A549 (cell line): ENCODE data around the gene STIM2. TPM values are rescaled to one million over a fixed set of nuclear protein-coding genes. Genes with fewer than 3 reads are reported as not detected.

Source experiments
- ATAC-seq, 2 experiments: fragments of 200-7000 bp in 1 of 2; fragments of >200 bp in 1 of 2; cut with Nextera tagmentation in 1 of 2; cut with Tn5 transposase in 1 of 2; 3 replicates each; pipeline versions ENCODE4 v1.8.0 to v1.9.1; 2018 to 2020; ENCODE audit warnings: mild to moderate bottlenecking in 1 of 2, moderate library complexity in 1 of 2
- CTCF ChIA-PET: fragments of 300-600 bp; sonication (Branson Sonifier 250); formaldehyde crosslinking; extraction: SDS; loops from one replicate; lab custom pipeline; 2021; ENCODE audit warnings: antibody characterized with exemption, inconsistent platforms; lab: Yijun Ruan, JAX
- POLR2A ChIA-PET: fragments of 350-600 bp; formaldehyde crosslinking; extraction: SDS; loops from one replicate; lab custom pipeline; 2021; ENCODE audit warnings: antibody characterized with exemption, inconsistent platforms; lab: Yijun Ruan, JAX
- DNase-seq, 2 experiments: peaks; one replicate each; pipeline versions ENCODE4 v3.0.0 to v3.0.0-alpha.2; 2011 to 2016; ENCODE audit warnings: low read depth in 1 of 2, low spot score in 1 of 2
- FAIRE-seq: peaks from 2 replicates; lab custom pipeline; 2011; peaks lifted over from hg19 to GRCh38; lab: Jason Lieb, UNC
- H3K27ac ChIP-seq, 2 experiments: fragments of >200 bp; sonication (Bioruptor Twin); formaldehyde crosslinking; 3 replicates each; pipeline ENCODE4 v1.5.1; 2016 to 2017
- H3K4me1 ChIP-seq: fragments of >200 bp; sonication (Bioruptor Twin); formaldehyde crosslinking; 3 replicates; pipeline ENCODE4 v1.6.1; 2016
- H3K4me2 ChIP-seq: fragments of >200 bp; sonication (Bioruptor Twin); formaldehyde crosslinking; 3 replicates; pipeline ENCODE4 v1.6.1; 2016
- H3K4me3 ChIP-seq: fragments of >200 bp; sonication (Bioruptor Twin); formaldehyde crosslinking; 3 replicates; pipeline ENCODE4 v1.5.1; 2016
- H3K9me3 ChIP-seq: fragments of >200 bp; sonication (Bioruptor Twin); formaldehyde crosslinking; 3 replicates; pipeline ENCODE4 v1.6.1; 2016
- CEBPB ChIP-seq, 2 experiments: fragments of >200 bp in 1 of 2; sonication (Bioruptor Twin) in 1 of 2; formaldehyde crosslinking in 1 of 2; IDR thresholded peaks; 2 replicates each; pipeline ENCODE4 v1.6.1; 2012 to 2016
- EHF ChIP-seq: fragments of 250-450 bp; sonication (Bioruptor Pico); IDR thresholded peaks from 2 replicates; pipeline ENCODE4 v1.5.0; 2020; ENCODE audit warnings: mild to moderate bottlenecking
- FOSL2 ChIP-seq, 2 experiments: fragments of 450-650 bp in 1 of 2; fragments of >200 bp in 1 of 2; sonication (Bioruptor Twin) in 1 of 2; formaldehyde crosslinking; IDR thresholded peaks; 2 replicates each; pipeline versions ENCODE4 v1.5.0 to v1.6.1; 2016 to 2020; ENCODE audit warnings: mild to moderate bottlenecking in 1 of 2, moderate library complexity in 1 of 2
- GATA3 ChIP-seq: IDR thresholded peaks from 2 replicates; pipeline ENCODE4 v1.6.1; 2012; ENCODE audit warnings: borderline replicate concordance
- MAFK ChIP-seq: fragments of 450-650 bp; IDR thresholded peaks from 2 replicates; pipeline ENCODE4 v1.6.1; 2014; ENCODE audit not compliant: partially characterized antibody
- POLR2AphosphoS2 ChIP-seq: conservative IDR thresholded peaks from 2 replicates; pipeline ENCODE4 v1.6.1; 2012; ENCODE audit warnings: low read length, improper control_type of control experiment, inconsistent platforms
- SMC3 ChIP-seq: fragments of >200 bp; sonication (Bioruptor Twin); formaldehyde crosslinking; IDR thresholded peaks from 3 replicates; pipeline ENCODE4 v1.6.1; 2018; ENCODE audit warnings: inconsistent platforms
- TP53 ChIP-seq: fragments of 250-450 bp; sonication (Bioruptor Pico); IDR thresholded peaks from 2 replicates; pipeline ENCODE4 v1.5.0; 2021; ENCODE audit warnings: mild to moderate bottlenecking, moderate library complexity
- ZC3H11A ChIP-seq: fragments of 450-650 bp; IDR thresholded peaks from 2 replicates; pipeline ENCODE4 v1.6.1; 2014; ENCODE audit warnings: antibody characterized with exemption, mild to moderate bottlenecking
- ZFP36 ChIP-seq: fragments of 450-650 bp; IDR thresholded peaks from 2 replicates; pipeline ENCODE4 v1.6.1; 2014; ENCODE audit warnings: borderline replicate concordance; ENCODE audit not compliant: partially characterized antibody
- ZNF302 ChIP-seq: fragments of 250-450 bp; sonication (Bioruptor Pico); IDR thresholded peaks from 2 replicates; pipeline ENCODE4 v1.9.0; 2021; ENCODE audit warnings: inconsistent platforms, mild to moderate bottlenecking, moderate library complexity
- WGBS: methylation state at CpG from one replicate; pipeline ENCODE4 v1.1.6; 2017; ENCODE audit errors: missing lambda C conversion rate; 5-methylcytosine and 5-hydroxymethylcytosine counted together
- polyA plus RNA-seq, 4 experiments: library from polyadenylated mRNA; depleted of rRNA in 3 of 4; stranded (reverse); fragments of >200 nt; fragmentation: RNase III in 1 of 4; extraction: RNeasy Plus Mini Kit Qiagen cat#74134 plus additional on column Dnase treatment in 1 of 4; gene quantifications; 2 replicates in 3 of 4; 3 replicates in 1 of 4; pipeline ENCODE4 v1.2.3, GENCODE V29; 2011 to 2017
- TF ChIP-seq, protein P1 (sequence below): IDR thresholded peaks from 2 replicates; pipeline ENCODE4 v1.6.1; 2012; ENCODE audit warnings: low read depth, borderline replicate concordance
- TF ChIP-seq, protein P2 (sequence below): fragments of 250-450 bp; sonication (Bioruptor Pico); IDR thresholded peaks from 2 replicates; pipeline ENCODE4 v1.5.0; 2021; ENCODE audit warnings: mild to moderate bottlenecking, moderate library complexity, borderline replicate concordance
- TF ChIP-seq, protein P3 (sequence below): fragments of 200-600 bp; sonication (generic); IDR thresholded peaks from 2 replicates; pipeline ENCODE4 v1.6.1; 2016; ENCODE audit warnings: antibody characterized with exemption, mild to moderate bottlenecking, moderate library complexity
- TF ChIP-seq, protein P4 (sequence below): fragments of 250-450 bp; sonication (Bioruptor Pico); IDR thresholded peaks from 2 replicates; pipeline ENCODE4 v1.5.0; 2020; ENCODE audit warnings: low read depth, mild to moderate bottlenecking, moderate library complexity
- TF ChIP-seq, protein P5 (sequence below): fragments of 150-350 bp; IDR thresholded peaks from 2 replicates; pipeline ENCODE4 v1.6.1; 2014; ENCODE audit warnings: low read depth, mild to moderate bottlenecking, low read length
- TF ChIP-seq, protein P6 (sequence below): IDR thresholded peaks from 2 replicates; pipeline ENCODE4 v1.6.1; 2012

Gene STIM2
- polyA plus RNA-seq, 2 of the 4 experiments (the other 2 are of a cell fraction): 13.6 to 20.6 TPM

DNA sequence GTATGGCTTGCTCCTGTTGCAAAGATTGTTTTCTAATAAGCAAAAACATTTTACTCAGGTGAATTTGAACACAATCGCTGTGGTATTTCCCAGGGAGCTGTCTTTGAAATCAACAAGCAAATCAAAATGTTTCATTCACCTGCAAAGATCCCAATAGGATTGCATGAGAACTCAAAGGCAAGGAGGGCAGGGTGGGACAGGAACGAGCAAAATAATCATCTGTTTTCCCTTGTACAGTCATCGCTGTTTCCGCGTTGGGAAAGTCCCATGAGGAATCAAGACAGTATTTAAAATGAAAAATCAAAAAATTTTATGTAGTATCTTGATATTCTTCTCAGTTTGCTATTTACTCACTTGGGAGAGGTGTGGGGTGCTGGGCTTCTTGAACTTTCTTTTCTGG lies 198.8 kb downstream of the STIM2 start (continued):
- TF ChIP-seq ZFP36: no peak

DNA sequence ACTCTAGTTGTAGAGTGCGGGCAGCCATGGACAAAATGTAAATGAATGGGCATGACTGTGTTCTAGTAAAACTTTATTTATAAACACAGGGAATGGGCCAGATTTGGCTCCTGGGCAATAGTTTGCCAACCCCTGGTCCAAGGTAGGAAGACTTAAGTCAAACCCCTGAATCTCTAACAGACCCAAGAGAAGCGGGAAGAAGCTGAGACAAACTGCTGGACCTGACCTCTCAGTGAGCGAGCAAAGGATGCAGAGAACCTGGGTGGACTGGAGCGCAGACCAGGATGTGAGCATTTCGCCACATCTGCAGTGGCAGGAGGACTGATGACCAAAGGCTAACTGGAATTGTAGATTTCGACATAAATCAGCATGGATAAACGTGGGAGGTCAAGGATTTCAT lies 201.6 kb downstream of the STIM2 start:
- DNase-seq (no peak), FAIRE-seq (no peak), ATAC-seq (no peak)
- Histone ChIP-seq H3K9me3 (no peaks in the 10 kb centered on the region), H3K4me2 (no peak overlapping the region), H3K4me3 (no peak overlapping the region), H3K4me1 (no peaks in the 10 kb centered on the region), H3K27ac (no peak overlapping the region)
- ChIA-PET CTCF (interaction anchor here (1.0 kb wide), 1 partner anchor 14 kb away, joined by 4 read pairs; no protein-coding TSS in a partner anchor), POLR2A (no interaction called here)
- WGBS: 30% methylated on average over 7 of the region's 7 CpGs
- no peak for TF ChIP-seq ZFP36
- TF ChIP-seq, protein P1, sequence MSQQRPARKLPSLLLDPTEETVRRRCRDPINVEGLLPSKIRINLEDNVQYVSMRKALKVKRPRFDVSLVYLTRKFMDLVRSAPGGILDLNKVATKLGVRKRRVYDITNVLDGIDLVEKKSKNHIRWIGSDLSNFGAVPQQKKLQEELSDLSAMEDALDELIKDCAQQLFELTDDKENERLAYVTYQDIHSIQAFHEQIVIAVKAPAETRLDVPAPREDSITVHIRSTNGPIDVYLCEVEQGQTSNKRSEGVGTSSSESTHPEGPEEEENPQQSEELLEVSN: no peak
- TF ChIP-seq, protein P2, sequence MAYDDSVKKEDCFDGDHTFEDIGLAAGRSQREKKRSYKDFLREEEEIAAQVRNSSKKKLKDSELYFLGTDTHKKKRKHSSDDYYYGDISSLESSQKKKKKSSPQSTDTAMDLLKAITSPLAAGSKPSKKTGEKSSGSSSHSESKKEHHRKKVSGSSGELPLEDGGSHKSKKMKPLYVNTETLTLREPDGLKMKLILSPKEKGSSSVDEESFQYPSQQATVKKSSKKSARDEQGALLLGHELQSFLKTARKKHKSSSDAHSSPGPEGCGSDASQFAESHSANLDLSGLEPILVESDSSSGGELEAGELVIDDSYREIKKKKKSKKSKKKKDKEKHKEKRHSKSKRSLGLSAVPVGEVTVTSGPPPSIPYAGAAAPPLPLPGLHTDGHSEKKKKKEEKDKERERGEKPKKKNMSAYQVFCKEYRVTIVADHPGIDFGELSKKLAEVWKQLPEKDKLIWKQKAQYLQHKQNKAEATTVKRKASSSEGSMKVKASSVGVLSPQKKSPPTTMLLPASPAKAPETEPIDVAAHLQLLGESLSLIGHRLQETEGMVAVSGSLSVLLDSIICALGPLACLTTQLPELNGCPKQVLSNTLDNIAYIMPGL: no peak
- no peak for TF ChIP-seq TP53 (CRISPR knock-in tag)

DNA sequence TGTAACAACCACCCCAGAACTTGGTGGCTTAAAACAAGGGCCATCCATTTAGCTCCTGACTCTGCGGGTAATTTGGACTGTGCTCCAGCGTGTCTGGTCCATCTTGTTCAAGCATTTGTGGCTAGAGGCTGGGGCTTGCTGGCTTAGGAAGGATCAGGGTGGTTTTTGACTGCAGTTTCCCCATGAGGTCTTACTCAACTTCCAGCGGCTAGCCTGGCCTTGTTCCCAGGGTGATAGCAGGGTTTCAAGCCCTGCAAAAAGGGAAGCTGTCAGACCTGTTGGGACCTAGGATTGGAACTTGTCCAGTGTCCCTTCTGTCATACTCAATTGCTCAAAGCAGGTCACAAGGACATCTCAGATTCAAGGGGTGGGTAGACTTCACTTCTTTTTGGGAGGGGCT lies 205.9 kb downstream of the STIM2 start:
- no peak for DNase-seq
- 5% methylated on average over 3 of the region's 3 CpGs for WGBS
- POLR2A ChIA-PET: no interaction called here
- Histone ChIP-seq H3K4me2 (no peak overlapping the region), H3K4me1 (no peaks in the 10 kb centered on the region), H3K9me3 (no peaks in the 10 kb centered on the region), H3K4me3 (no peak overlapping the region), H3K27ac (no peak overlapping the region)
- TF ChIP-seq FOSL2 (IDR thresholded peaks at IDR 0.05) (no peak), FOSL2 (CRISPR knock-in tag; IDR thresholded peaks at IDR 0.05) (no peak), ZNF302 (CRISPR knock-in tag) (no peak), POLR2AphosphoS2 (no peak), SMC3 (no peak), MAFK (no peak), GATA3 (no peak), EHF (no peak), CEBPB (IDR thresholded peaks at IDR 0.05) (no peak), ZC3H11A (no peak)
- TF ChIP-seq, protein P3, sequence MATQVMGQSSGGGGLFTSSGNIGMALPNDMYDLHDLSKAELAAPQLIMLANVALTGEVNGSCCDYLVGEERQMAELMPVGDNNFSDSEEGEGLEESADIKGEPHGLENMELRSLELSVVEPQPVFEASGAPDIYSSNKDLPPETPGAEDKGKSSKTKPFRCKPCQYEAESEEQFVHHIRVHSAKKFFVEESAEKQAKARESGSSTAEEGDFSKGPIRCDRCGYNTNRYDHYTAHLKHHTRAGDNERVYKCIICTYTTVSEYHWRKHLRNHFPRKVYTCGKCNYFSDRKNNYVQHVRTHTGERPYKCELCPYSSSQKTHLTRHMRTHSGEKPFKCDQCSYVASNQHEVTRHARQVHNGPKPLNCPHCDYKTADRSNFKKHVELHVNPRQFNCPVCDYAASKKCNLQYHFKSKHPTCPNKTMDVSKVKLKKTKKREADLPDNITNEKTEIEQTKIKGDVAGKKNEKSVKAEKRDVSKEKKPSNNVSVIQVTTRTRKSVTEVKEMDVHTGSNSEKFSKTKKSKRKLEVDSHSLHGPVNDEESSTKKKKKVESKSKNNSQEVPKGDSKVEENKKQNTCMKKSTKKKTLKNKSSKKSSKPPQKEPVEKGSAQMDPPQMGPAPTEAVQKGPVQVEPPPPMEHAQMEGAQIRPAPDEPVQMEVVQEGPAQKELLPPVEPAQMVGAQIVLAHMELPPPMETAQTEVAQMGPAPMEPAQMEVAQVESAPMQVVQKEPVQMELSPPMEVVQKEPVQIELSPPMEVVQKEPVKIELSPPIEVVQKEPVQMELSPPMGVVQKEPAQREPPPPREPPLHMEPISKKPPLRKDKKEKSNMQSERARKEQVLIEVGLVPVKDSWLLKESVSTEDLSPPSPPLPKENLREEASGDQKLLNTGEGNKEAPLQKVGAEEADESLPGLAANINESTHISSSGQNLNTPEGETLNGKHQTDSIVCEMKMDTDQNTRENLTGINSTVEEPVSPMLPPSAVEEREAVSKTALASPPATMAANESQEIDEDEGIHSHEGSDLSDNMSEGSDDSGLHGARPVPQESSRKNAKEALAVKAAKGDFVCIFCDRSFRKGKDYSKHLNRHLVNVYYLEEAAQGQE: no peak
- TF ChIP-seq, protein P4, sequence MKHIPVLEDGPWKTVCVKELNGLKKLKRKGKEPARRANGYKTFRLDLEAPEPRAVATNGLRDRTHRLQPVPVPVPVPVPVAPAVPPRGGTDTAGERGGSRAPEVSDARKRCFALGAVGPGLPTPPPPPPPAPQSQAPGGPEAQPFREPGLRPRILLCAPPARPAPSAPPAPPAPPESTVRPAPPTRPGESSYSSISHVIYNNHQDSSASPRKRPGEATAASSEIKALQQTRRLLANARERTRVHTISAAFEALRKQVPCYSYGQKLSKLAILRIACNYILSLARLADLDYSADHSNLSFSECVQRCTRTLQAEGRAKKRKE (CRISPR knock-in tag): no peak
- TF ChIP-seq, protein P5, sequence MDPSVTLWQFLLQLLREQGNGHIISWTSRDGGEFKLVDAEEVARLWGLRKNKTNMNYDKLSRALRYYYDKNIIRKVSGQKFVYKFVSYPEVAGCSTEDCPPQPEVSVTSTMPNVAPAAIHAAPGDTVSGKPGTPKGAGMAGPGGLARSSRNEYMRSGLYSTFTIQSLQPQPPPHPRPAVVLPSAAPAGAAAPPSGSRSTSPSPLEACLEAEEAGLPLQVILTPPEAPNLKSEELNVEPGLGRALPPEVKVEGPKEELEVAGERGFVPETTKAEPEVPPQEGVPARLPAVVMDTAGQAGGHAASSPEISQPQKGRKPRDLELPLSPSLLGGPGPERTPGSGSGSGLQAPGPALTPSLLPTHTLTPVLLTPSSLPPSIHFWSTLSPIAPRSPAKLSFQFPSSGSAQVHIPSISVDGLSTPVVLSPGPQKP: no peak
- TF ChIP-seq, protein P6, sequence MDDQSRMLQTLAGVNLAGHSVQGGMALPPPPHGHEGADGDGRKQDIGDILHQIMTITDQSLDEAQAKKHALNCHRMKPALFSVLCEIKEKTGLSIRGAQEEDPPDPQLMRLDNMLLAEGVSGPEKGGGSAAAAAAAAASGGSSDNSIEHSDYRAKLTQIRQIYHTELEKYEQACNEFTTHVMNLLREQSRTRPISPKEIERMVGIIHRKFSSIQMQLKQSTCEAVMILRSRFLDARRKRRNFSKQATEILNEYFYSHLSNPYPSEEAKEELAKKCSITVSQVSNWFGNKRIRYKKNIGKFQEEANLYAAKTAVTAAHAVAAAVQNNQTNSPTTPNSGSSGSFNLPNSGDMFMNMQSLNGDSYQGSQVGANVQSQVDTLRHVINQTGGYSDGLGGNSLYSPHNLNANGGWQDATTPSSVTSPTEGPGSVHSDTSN: no peak
- CTCF ChIA-PET: interaction anchor here (1.4 kb wide), 1 partner anchor 17 kb away, joined by 3 read pairs; no protein-coding TSS in a partner anchor
- FAIRE-seq: no peak
- ATAC-seq: no peak
